HG03097 (cell line): ENCODE results near the gene SQSTM1.
A peak's percentile ranks its signal among the peaks of the same experiment; 100 is the strongest.

ENCODE experiments used
- ATAC-seq: cut with Tn5 transposase; IDR thresholded peaks from one replicate; pipeline ENCODE4 v1.9.1; 2021; ENCODE audit not compliant: unreplicated experiment, low FRiP score

The SQSTM1 gene

DNA sequence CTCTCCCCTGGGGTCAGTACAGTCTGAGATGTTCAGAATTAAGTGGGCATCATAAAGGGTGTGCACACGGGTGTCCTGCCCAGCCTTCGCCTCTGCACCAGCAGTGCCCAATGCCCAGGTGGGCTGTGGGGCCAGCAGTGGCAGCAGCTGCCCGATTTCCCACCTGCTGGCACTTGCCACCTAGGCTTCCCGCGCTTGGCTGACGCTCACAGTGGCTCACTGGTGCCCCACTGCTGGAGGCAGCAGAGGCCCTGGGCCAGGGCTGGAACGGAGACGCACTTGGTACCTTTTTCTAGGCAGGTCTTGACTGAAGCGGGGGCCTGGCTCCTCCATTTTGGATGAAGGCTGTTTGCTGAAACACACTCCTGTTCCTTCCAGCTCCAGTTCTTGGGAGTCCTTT lies 20.9 kb downstream of the SQSTM1 start:
- no peak for ATAC-seq

DNA sequence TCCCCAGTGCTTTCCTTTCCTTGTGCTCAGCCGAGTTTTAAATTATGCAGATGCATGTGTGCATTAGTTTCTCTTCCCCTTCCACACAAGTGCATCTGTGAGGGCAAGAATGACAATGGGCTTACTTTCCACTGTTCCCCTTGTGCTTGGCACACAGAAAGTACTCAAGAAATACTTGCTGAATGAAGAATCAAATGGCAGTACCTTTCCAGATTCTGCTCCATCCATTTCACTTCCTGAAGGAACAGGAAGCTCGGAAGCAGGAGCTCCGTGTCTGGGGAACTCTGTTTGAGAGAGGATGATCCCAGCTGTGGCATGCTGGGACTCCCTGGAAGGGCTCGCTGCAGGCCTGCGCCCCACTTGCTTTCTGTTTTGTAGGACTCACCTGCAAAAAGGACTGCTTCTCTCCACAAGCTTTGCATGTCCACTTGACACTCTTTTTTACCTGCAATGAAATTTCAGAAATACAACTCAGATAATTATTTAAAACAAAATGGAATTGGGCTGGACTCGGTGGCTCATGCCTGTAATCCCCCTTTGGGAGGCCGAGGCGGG lies 32.4 kb downstream of the SQSTM1 start:
- ATAC-seq = no peak

DNA sequence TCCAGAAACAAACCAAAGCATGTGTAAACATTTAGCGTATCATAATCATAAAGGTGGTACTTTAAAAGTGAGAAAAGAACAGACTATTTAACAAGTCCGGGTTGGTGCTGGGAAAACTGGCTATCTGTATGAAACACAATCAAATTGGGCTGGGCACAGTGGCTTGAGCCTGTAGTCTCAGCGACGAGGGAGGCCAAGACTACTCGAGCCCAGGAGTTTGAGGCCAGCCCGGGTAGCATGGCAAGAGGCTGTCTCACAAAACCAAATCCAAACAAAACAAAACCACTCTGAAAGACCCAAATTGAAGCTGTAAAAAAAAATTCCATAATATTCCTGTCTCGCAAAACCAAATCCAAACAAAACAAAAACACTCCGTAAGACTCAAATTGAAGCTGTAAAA lies 33.7 kb downstream of the SQSTM1 start:
- ATAC-seq = no peak

DNA sequence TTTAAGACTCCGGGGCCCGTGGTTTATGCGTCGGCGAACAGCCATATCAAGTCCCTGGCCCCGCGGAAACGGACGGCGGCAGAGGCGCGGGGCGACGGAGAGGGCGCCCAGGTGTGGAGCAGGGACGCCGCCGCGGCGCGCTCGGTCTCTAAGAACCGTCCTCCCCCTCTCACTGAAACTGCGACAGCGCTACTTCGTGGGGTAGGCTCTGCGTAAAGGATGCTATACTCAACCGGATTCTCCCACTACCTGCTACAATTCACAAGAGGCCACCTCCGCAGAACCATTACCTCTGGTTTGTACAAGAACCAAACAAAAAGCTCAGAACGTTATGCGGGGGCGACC lies 37.5 kb downstream of the SQSTM1 start:
- peak; percentile 35 for ATAC-seq

DNA sequence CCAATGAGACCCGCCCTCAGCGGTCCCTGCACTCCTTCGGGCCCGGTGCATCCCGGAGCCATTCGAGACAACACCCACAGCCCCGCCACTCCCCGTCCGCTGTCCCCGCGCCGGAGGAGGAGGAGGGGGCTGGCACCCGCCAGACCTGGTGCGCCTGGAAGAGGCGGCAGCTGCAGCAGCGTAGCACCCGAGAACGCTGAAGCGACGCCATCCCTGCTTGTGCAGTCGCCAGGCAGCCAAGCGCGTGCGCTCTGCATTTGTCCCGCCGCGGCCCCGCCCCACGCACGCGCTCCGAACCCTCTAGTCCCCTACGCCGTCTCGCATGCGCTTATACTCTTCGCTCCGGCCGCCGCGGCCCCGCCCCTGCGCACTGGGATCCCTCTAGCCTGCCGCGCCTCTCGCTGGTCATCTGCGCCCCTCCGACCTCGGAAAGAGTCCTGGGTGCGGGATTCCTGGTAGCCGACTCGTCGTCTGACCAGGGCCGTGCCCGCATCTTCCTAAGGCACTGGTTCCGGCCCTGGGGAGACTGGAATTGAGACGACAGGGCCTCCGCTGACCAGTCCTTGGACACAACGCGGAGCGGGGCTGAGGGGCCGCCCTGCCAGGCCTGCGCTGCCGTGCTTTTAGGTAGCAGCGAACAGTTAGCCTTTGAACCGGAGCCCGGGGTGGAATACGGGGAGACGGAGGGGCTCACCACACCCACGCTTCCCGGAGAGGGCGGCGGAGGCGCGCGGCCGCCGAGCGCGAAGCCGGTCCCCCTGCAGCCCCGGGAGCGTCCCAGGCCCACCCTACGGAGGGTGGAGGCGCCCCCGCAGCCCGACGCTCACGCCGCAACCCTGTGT lies 38.1 kb downstream of the SQSTM1 start, which contains the start of gene MRNIP:
Gene MRNIP (minus strand): TSS at position 232 of the 842 bp plus-strand sequence. CDS start 21 bp downstream, at position 211.
- peak; percentile 92 for ATAC-seq

DNA sequence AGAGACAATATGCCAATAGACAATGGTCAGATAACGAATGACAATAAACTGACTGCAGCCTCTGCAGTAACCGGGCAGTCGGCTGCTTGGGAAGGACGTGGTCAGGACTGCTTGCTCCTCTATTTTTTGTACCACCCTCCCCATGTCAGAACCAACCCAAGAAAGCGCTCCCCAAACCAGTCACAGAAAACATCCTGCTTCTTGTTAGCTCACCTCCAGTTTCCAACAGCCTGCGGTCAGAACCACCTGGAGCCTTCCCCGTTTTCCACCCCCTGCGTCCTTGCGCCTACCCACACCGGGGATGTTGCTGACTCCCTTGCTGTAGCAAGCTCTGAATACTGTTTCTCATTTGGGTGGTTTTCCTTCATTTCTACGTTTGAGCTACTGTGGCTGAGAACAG lies 39.6 kb downstream of the SQSTM1 start:
- ATAC-seq = no peak

DNA sequence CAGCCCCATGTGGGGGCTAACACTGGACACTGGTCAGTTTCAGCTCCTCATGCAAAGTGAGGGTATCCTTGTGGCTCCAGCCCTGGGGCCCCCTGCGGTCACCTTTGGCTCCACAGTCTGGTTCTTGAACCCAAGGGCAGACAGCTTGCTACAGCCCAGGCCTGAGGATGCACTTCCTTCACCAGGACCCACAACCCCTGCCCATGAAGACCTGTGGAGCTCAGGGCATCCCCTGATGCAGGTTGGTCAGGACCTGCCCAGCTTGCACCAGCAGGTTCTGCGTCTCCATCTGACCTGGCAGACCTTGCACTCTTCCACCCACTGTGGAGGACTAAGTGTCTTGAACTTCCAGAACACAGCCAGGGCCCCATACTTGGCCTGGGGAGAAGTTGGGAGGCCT lies 41.6 kb downstream of the SQSTM1 start:
- ATAC-seq = no peak

DNA sequence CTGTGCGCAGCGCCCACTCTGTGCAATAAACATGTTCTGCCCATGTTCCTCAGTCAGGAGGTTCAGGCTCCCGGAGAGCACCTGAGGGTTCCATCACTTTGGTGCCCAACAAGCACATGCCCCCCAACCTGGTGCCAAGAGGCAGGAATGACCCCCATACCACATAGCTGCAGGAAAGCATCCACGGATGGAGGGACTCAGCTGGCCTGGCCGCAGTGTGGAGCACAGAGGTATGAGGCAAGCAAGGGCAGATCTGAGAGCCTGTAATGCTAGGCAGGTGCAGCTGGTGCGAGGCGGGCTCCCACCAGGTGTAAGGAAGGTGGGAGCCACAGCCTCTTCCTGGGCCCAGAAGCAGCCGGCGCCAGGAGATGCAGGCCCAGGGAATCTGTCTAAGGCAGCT lies 42.2 kb downstream of the SQSTM1 start:
- no peak for ATAC-seq

DNA sequence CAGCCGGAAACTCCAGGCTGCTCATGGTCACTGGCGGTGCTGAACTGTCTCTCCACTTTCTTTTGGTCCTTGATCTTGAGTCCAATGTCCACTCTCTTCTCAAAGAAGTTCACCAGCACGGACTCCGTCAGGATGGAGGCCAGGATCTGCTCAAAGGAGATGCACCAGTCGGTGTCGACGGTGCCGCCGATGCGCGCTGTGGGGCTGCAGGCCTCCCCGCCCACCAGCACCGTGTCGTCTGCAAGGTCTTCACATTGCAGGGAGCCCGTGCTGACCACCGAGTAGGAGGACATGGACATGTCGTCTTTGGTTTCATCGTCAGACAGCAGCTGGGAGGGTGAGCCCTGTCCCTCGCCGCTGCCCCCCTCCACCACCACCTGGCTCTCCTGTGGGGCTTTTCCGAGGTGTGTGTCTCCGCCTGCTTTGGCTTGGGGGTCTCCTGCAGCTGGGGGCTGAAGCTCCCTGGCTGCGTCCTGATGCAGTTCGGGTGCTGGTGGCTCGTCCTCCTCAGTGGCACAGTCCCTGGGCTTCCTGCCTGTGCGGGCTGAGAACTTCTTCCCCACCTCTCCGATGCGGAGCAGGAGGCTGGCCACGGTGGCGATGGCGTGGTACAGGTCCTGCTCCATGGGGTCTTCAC lies 42.9 kb downstream of the SQSTM1 start:
- ATAC-seq = no peak

DNA sequence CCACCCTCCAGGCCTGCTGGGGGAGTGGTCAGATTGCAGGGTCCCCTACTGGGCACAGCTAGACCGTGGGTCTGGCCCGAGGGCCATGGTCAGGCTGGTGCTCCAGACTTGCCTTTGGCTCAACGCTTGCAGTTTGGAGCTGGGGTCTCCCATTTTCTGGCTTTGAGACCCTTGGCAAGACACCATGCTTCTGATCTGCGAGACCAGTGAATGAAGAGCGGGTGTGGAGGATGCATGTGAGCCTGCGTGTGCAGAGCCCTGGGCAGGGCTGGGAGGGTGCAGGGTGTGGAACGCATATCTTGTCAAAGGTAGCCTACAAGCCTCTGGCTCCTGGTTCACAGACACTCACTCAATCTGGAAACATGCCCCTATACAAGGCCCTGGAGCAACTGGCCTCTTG lies 44.0 kb downstream of the SQSTM1 start:
- ATAC-seq = no peak

DNA sequence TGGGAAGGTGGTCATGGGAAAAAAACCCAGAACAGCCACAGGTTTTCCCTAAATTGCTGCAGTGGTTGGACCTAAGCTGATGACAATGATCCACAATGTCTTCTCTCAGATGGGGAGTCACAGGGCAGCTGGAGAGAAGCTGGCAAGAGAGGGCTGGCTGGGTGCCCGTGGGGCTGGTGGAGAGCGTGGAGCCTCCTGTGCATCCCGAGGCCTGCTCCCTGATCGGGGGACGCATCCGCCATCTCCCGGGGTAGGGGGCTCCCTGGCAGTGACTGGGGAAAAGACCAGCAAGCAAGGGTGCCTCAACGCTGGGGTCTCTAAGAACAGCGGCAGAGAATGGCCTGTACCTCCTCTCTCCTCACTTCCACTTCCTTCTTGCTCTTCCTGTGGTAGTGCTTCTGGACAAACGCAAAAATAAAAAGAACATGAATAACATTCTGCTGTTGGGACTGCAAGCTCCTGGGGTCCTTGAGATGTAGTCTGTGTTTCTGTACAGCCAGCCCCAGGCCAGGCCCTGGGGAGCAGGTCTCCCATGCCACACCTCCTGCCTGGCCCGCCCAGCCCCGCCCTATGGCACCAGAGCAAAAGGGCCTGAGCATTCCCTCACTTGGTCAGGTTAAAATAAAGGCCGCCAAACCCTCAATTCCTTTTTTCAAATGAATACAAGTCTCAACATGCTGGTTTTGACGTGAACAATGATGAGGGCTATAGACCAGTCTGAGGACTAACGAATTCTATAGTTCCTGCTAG lies 45.0 kb downstream of the SQSTM1 start:
- ATAC-seq = no peak

DNA sequence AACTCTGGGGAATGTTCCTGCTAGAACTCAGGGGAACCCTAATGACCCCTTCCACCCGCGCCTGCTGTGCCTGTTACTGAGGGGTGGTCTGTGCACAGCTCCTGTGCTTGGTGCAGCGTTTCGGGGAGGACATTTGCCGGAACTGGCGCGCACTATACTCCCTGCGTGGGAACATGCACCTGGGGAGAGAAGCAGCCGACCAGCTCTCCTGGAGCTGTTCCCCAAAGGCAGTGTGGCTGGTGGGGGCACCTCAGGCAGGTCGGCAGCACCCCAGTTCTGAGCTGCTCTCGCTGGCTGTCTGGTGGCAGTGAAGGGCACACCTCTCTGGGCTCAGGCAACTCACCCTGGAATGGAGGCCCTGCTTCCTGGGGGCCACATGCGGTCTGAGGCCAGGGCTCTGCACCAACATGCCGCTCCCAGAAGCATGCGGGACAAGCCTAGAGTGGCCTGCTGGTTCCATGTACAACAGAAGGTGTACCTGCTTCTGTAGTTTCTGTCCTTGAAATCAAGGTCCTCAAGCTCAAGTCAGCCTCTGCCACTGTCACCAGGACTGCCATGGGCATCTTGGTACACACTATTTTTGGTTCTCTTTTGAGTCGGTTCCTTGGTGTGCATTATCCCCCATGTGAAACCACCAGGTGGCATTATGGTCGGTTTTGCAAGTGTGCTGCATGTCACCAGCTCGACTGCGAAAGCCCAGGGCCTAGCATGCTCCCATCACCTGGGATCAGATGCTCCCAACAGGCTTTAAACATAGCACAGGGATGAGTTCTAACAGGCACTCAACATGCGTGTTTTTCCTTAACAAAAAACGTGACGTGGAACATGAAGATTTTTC lies 45.8 kb downstream of the SQSTM1 start:
- no peak for ATAC-seq

DNA sequence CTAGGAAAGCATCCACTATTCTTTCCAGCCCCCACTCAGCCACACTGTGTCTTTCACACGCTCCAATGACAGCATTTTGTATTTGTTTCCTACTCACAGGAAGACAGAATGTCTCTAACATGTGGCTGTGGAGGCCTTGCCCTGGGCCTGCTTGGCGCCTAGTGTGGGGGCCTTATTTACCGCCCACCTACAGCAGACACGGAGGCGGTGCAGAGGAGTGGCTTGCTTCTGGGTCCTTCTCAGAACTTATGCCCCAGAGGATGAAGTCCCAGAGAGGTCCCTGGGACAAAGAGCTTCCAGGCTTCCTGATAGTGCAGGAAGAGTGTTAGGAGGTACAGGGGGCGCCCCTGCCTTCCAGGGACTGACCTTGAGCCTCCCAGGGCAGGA lies 46.4 kb downstream of the SQSTM1 start:
- no peak for ATAC-seq

DNA sequence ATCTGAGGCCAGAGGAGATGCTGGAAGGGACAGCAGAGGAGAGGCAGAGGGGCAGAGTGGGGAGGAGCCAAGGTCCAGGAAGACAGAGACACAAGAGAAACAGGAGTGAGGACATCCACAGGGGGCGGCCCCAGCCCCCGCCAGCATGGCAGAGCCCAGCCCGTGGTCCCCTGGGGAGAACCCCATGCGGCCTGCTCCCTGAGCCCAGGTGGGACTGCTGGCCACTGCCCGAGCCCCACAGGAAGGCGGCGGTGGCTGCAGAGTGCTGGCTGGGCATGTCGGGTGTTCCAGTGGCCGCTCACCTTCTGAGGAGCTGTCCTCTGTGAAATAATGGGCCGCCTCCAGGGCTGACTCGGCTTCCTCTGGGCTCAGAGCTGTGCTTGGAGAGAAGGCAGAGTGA lies 46.8 kb downstream of the SQSTM1 start:
- no peak for ATAC-seq

DNA sequence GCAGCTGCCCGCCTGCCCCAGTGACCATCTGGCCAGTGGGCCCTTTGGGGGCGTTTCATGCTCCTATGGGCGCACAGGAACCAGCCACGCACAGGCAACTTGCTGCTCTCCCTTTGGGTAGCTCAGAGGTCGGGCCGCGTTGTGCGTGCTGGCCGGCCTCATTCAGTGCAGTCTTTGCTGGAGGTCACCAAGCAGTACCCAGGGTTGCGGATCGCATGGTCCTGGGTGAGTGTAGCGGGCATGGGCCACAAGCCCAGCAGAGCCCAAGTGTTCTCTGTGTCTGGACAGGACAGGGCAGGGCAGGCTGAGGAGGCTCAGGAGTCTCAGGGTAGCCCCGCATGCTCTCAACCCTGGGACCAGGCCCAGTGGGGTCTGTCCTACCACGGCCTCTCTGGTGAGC lies 47.8 kb downstream of the SQSTM1 start:
- no peak for ATAC-seq

DNA sequence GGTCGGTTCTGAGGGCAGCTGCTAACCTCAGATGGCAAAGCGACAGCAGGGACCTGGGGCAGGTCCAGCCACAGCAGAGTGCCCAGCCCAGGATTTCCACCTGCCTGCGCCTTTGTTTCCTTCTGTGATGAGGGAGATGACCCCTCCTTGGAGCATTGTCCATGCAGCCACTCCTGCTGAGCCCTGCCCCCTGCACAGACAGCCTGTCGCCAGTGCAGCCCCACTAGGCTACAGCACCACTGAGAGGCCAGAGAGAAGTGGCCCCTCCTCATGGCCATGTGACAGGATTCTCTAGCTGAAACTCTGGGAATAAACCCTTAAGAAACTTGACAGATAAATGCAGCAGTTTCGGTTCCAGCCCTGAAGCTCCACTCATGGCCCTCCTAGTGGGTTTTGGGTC lies 48.4 kb downstream of the SQSTM1 start:
- ATAC-seq = no peak

DNA sequence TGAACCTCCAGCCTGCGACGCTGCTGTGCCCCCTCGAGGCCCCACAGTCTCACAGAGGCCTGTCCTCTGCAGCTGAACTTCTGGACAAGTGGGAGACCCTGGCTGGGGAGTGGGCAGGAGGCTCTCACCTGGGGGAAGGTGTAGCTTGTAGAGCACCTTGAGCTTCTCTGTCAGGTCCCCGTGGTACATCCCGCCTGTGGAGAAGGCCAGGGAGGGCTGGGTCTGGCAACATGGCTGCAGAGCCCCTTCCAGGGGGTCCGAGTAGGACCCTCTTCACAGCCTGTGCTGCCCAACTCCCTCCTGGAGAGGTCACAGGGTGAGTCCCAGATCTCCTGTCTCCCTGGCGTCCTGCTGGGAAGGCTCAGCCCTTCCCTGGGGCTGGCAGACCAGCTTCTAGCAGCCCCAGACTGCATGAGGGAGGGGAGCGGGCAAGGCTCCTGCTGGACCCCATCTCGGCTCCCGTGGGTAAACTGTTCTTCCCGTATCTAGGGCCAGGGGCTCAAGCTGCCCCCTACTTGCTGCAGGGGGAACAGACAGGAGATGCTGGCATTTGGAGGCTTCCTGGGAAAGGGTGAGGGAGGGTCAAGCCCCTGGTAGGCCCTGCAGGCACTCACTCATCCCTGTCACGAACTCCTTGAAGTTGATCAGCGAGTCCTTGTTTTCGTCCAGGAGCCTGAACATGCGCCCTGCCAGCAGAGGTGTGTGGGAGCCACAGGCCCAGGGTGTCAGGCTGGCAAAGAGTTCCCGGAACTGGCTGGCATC lies 49.1 kb downstream of the SQSTM1 start:
- no peak for ATAC-seq

DNA sequence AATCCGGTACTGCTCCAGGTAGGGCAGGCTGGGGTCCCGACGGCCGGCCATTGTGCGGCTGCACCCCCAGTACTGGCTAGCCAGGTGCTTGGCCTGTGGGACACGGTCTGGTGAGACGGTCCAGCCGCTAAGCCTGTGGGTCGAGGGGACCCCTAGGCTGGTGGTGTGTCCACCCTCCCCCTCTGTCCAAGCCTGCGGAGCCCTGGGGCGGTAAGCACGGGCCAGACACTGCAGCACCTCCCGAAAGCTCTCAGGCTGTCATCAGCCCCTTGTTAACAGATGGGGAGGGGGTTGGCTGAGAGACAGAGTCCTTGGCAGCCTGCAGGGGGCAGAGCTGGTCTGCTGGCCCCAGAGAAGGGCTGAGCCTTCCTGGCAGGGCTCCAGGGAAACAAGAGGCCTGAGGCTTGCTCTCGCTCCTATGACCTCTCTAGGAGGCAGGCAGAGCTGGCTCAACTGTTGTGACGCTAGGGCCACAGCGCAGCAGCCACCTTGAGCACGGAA lies 49.7 kb downstream of the SQSTM1 start:
- no peak for ATAC-seq

DNA sequence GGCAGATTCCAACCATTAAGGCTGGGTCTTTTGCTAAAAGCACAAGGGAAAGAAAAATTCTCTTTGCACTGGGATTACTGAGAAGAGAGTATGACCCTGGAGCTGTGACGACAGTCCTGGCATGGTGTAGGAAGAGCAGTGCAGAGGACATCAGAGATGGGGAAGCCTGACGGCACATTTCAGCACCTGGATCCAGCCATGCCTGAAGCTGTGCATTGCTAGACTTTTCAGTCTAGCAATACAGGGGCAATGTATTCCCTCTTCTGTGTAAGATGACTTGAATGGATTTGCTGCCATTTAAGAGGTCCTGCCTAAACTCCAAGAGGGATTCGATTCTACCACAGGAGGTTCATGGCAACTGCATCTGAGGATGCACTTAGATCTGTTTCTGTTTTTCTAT lies 50.2 kb downstream of the SQSTM1 start:
- no peak for ATAC-seq
